Fibroblast of mammary gland (primary cell): Measurements from ENCODE around the gene PARP3.

Experiments used
- DNase-seq: peaks from one replicate; pipeline ENCODE4 v3.0.0-alpha.2; 2010; ENCODE audit warnings: low read depth
- H3K4me3 ChIP-seq: 2 replicates; pipeline ENCODE4 v1.5.1; 2011; ENCODE audit warnings: low read depth, mild to moderate bottlenecking, low read length, moderate library complexity; ENCODE audit not compliant: control insufficient read depth
- CTCF ChIP-seq: conservative IDR thresholded peaks from 2 replicates; pipeline ENCODE4 v1.5.1; 2011; ENCODE audit warnings: low read depth, low read length, inconsistent platforms; ENCODE audit not compliant: control insufficient read depth, insufficient read depth

PARP3 gene

GRCh38 chr3:51962854-51963530 lies 20.8 kb downstream of the PARP3 start:
- TF ChIP-seq CTCF: no peak
- no peak for DNase-seq
- H3K4me3 ChIP-seq: no peak overlapping the region

- DNase-seq: no peak
- no peak overlapping the region for H3K4me3 ChIP-seq
- TF ChIP-seq CTCF: no peak
Observed at GRCh38 chr3:51963951-51964451, 21.8 kb downstream of the PARP3 start.

GRCh38 chr3:51964521-51964920 lies 22.4 kb downstream of the PARP3 start:
- no peak for TF ChIP-seq CTCF
- no peak overlapping the region for H3K4me3 ChIP-seq
- DNase-seq: no peak

GRCh38 chr3:51966016-51966415 lies 23.9 kb downstream of the PARP3 start:
- H3K4me3 ChIP-seq: no peak overlapping the region
- no peak for DNase-seq
- TF ChIP-seq CTCF: no peak

GRCh38 chr3:51966486-51966885 lies 24.3 kb downstream of the PARP3 start:
- no peak for DNase-seq
- no peak for TF ChIP-seq CTCF
- peak overlapping the region; percentile 62 for H3K4me3 ChIP-seq

- no peak for TF ChIP-seq CTCF
- no peak for DNase-seq
- H3K4me3 ChIP-seq: peak overlapping the region; percentile 62
Observed at GRCh38 chr3:51966922-51967383, 24.8 kb downstream of the PARP3 start.
